Endothelial cell of umbilical vein (primary cell): Measurements from ENCODE around the gene GRK5. TPM values are rescaled to one million over a fixed set of nuclear protein-coding genes. Genes with fewer than 3 reads are reported as not detected.

Experiments
- BruUV-seq: library from RNA; stranded (reverse); fragments of 400-500 nt; replicated peaks from 2 replicates; lab custom pipeline; 2021; lab: Mats Ljungman, UMichigan
- CTCF ChIA-PET: fragments of 300-600, 350-600 bp; sonication (Branson Sonifier 250); formaldehyde crosslinking; loops from one replicate; lab custom pipeline; 2021; ENCODE audit warnings: antibody characterized with exemption, inconsistent platforms; lab: Charles Lee
- POLR2A ChIA-PET: fragments of 300-600, 350-600 bp; sonication (Branson Sonifier 250); formaldehyde crosslinking; loops from one replicate; lab custom pipeline; 2021; ENCODE audit warnings: antibody characterized with exemption, inconsistent platforms; lab: Charles Lee
- DNase-seq: peaks from one replicate; pipeline ENCODE4 v3.0.0-alpha.2; 2011; ENCODE audit warnings: low read depth, low spot score
- FAIRE-seq: peaks from 2 replicates; lab custom pipeline; 2011; peaks lifted over from hg19 to GRCh38; lab: Jason Lieb, UNC
- H2AFZ ChIP-seq: 2 replicates; pipeline ENCODE4 v1.6.0; 2012; ENCODE audit warnings: low read depth, low read length, control low read depth, inconsistent platforms
- H3K27ac ChIP-seq: 2 replicates; pipeline ENCODE4 v1.5.1; 2011; ENCODE audit warnings: low read depth, mild to moderate bottlenecking, control low read depth, low read length, moderate library complexity; ENCODE audit not compliant: insufficient read depth
- H3K27me3 ChIP-seq, 2 experiments: 2 replicates each; pipeline versions ENCODE4 v1.6.0 to v1.6.1; 2011; ENCODE audit warnings: low read length in 2 of 2, mixed read lengths in 1 of 2; ENCODE audit not compliant: control insufficient read depth in 2 of 2, insufficient read depth in 2 of 2
- H3K36me3 ChIP-seq, 2 experiments: 2 replicates in 1 of 2; 3 replicates in 1 of 2; pipeline ENCODE4 v1.5.1; 2011; ENCODE audit warnings: low read length in 2 of 2, mild to moderate bottlenecking in 1 of 2, moderate library complexity in 1 of 2; ENCODE audit not compliant: control insufficient read depth in 2 of 2, insufficient read depth in 2 of 2; ENCODE audit errors: extremely low read depth in 1 of 2
- H3K4me1 ChIP-seq: 3 replicates; pipeline ENCODE4 v1.5.1; 2011; ENCODE audit warnings: mild to moderate bottlenecking, low read length; ENCODE audit not compliant: control insufficient read depth, insufficient read depth; ENCODE audit errors: extremely low read depth
- H3K4me2 ChIP-seq: 2 replicates; pipeline ENCODE4 v1.6.1; 2011; ENCODE audit warnings: low read length, control low read depth, mixed read lengths; ENCODE audit not compliant: insufficient read depth
- H3K4me3 ChIP-seq, 3 experiments: fragments of 200-600 bp in 1 of 3; sonication (generic), shearing (Covaris generic) in 1 of 3; replicated peaks in 1 of 3; 2 replicates each; pipeline ENCODE4 v1.5.1; 2011 to 2016; ENCODE audit warnings: control low read depth in 3 of 3, low read length in 3 of 3, mild to moderate bottlenecking in 2 of 3, inconsistent platforms in 1 of 3, low read depth in 1 of 3, moderate library complexity in 1 of 3; ENCODE audit not compliant: insufficient read depth in 1 of 3
- H3K79me2 ChIP-seq: 2 replicates; pipeline ENCODE4 v1.6.0; 2012; ENCODE audit warnings: low read length, inconsistent platforms; ENCODE audit not compliant: control insufficient read depth, insufficient read depth
- H3K9ac ChIP-seq: replicated peaks from 2 replicates; pipeline ENCODE3; 2011; ENCODE audit warnings: low read length, control low read depth; ENCODE audit not compliant: insufficient read depth; ENCODE audit errors: extremely low read depth
- H3K9me1 ChIP-seq: replicated peaks from 3 replicates; pipeline ENCODE4 v1.6.0; 2011; ENCODE audit warnings: mild to moderate bottlenecking, low read length; ENCODE audit not compliant: control insufficient read depth, insufficient read depth; ENCODE audit errors: extremely low read depth
- H3K9me3 ChIP-seq: replicated peaks from 2 replicates; pipeline ENCODE4 v1.5.1; 2012; ENCODE audit warnings: low read length, inconsistent platforms; ENCODE audit not compliant: control insufficient read depth, insufficient read depth
- H4K20me1 ChIP-seq: replicated peaks from 2 replicates; pipeline ENCODE3; 2011; ENCODE audit warnings: mild to moderate bottlenecking, low read length; ENCODE audit not compliant: control insufficient read depth, insufficient read depth; ENCODE audit errors: extremely low read depth
- FOS ChIP-seq: IDR thresholded peaks from 2 replicates; pipeline ENCODE4 v1.6.1; 2011; ENCODE audit warnings: mild to moderate bottlenecking, low read length, moderate library complexity, borderline replicate concordance; ENCODE audit not compliant: insufficient read depth
- MYC ChIP-seq: IDR thresholded peaks from one replicate; pipeline ENCODE4 v1.6.1; 2011; ENCODE audit warnings: mild to moderate bottlenecking, low read depth, low read length
- POLR2AphosphoS5 ChIP-seq: IDR thresholded peaks from 2 replicates; pipeline ENCODE4 v1.6.1; 2012; ENCODE audit warnings: low read depth, mild to moderate bottlenecking, control low read depth, low read length, moderate library complexity; ENCODE audit not compliant: insufficient read depth
- dilution Hi-C: fragments of 300-500 bp; cut with MboI; formaldehyde crosslinking; loops from one replicate; pipeline ENCODE4 v1.15.0; 2019; ENCODE audit warnings: low sequenced_read_pairs; ENCODE audit not compliant: extremely low pct_ligation_motif_present
- intact Hi-C: fragments of 100-400 bp; cut with micrococcal nuclease; formaldehyde crosslinking; loops from one replicate; pipeline ENCODE4 v1.10.0; 2022
- polyA plus RNA-seq, 4 experiments: library from polyadenylated mRNA; depleted of rRNA in 3 of 4; stranded (reverse) in 3 of 4; unstranded in 1 of 4; fragments of >200 nt; gene quantifications; 2 replicates each; pipeline versions ENCODE4 v1.2.1 to v1.2.3, GENCODE V29; 2011 to 2012; ENCODE audit warnings: missing spikeins in 1 of 4
- total RNA-seq: library from RNA; stranded (reverse); gene quantifications from 2 replicates; pipeline ENCODE4 v1.2.3, GENCODE V29; 2021
- TF ChIP-seq, protein P1 (sequence below), 2 donors: IDR thresholded peaks; 1 replicate in 1 of 2; 2 replicates in 1 of 2; pipeline ENCODE4 v1.5.1; 2011; ENCODE audit warnings: low read length in 2 of 2, mild to moderate bottlenecking in 2 of 2, moderate library complexity in 2 of 2, control low read depth in 1 of 2, inconsistent platforms in 1 of 2, low read depth in 1 of 2; ENCODE audit not compliant: insufficient read depth in 1 of 2; ENCODE audit errors: extremely low read depth in 1 of 2

Gene GRK5
- total and polyA plus RNA-seq, 2 donors (not counting 3 experiments of a cell fraction or from before 2014, with no cell fraction given), result 13.1 to 29.5 TPM

DNA sequence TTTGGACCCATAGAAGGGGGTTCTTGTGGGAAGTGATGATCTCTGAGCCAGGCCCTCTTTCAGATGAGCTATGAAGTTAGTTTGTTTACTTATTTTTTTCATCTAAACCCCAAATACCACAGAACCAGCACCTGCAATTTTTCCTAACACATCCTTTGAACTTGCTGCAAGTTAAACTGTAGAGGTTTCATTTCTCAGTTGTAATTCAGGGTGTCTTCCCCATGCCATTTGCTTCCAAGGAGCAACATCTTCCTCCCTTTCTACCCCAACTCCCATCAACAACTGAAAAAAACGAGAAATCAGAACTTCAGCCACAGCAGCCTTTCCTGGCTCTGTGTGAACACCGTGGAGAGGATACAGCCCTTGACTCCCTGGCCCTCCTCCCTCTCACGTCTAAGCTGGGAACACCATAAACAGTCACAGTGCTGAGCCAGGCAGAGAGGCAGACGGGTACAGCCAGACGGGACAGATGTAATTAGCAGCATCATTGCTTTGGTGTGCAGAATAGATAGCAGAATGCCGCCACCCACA lies 271.5 kb downstream of the GRK5 start:
- H3K4me2 ChIP-seq, result no peak overlapping the region
- CTCF ChIA-PET, result interaction anchor here (4.7 kb wide), 1 partner anchor 10 kb away, joined by 30 read pairs; no protein-coding TSS in a partner anchor
- intact Hi-C loops, result no loop called here

DNA sequence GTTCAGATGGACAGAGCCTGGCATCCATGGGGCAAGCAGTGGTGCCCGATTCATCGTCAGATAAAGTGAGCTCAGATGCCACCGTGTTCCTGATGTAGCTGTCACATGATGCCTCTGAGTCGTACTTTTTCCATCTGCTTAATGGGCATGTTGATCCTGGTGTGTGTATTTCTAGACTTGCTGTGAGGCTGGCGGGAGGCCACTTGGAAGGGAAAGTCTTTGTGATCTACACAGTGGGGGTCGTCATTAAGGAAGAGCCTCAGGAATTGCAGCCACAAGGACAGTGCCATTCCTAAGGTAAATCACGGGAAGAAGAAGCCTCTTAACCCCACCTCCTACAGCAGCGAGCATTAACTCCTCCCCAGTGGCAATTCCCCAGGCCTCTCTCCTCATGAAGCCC lies 272.2 kb downstream of the GRK5 start:
- CTCF ChIA-PET, result interaction anchor here (0.9 to 4.7 kb wide), 3 partner anchors 9 to 280 kb away, joined by 3 to 30 read pairs (median 7); no protein-coding TSS in a partner anchor
- H3K36me3 ChIP-seq, result no peaks in the 10 kb centered on the region
- no peak for FAIRE-seq
- BruUV-seq, result no TSS peak
- H2AFZ ChIP-seq, result no peak overlapping the region
- no peaks in the 10 kb centered on the region for H3K79me2 ChIP-seq
- dilution Hi-C loops, result no loop called here
- H3K9me3 ChIP-seq, result no peaks in the 10 kb centered on the region
- POLR2A ChIA-PET, result no interaction called here
- H3K27ac ChIP-seq, result no peak overlapping the region
- DNase-seq, result no peak
- no peak overlapping the region for H3K4me3 ChIP-seq
- peaks cover 27 to 30% of the 10 kb centered on the region in 2 experiments for H3K27me3 ChIP-seq
- H4K20me1 ChIP-seq, result no peaks in the 10 kb centered on the region
- H3K4me2 ChIP-seq, result no peak overlapping the region
- no peaks in the 10 kb centered on the region for H3K4me1 ChIP-seq
- no peak overlapping the region for H3K9ac ChIP-seq
- intact Hi-C loops, result no loop called here
- no peak for TF ChIP-seq MYC
- H3K9me1 ChIP-seq, result no peaks in the 10 kb centered on the region

More for the DNA sequence above, 271.5 kb downstream of the GRK5 start:
- H3K4me1 ChIP-seq, result no peaks in the 10 kb centered on the region
- H3K9me3 ChIP-seq, result no peaks in the 10 kb centered on the region
- FAIRE-seq (no peak), DNase-seq (no peak)
- no peak overlapping the region for H2AFZ ChIP-seq
- H4K20me1 ChIP-seq, result no peaks in the 10 kb centered on the region
- TF ChIP-seq, protein P1, sequence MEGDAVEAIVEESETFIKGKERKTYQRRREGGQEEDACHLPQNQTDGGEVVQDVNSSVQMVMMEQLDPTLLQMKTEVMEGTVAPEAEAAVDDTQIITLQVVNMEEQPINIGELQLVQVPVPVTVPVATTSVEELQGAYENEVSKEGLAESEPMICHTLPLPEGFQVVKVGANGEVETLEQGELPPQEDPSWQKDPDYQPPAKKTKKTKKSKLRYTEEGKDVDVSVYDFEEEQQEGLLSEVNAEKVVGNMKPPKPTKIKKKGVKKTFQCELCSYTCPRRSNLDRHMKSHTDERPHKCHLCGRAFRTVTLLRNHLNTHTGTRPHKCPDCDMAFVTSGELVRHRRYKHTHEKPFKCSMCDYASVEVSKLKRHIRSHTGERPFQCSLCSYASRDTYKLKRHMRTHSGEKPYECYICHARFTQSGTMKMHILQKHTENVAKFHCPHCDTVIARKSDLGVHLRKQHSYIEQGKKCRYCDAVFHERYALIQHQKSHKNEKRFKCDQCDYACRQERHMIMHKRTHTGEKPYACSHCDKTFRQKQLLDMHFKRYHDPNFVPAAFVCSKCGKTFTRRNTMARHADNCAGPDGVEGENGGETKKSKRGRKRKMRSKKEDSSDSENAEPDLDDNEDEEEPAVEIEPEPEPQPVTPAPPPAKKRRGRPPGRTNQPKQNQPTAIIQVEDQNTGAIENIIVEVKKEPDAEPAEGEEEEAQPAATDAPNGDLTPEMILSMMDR (IDR thresholded peaks at IDR 0.05; ENCODE audit: extremely low read depth in 1 of 2, insufficient read depth in 1 of 2, low read depth in 1 of 2, low read length in 2 of 2), result no peak
- TF ChIP-seq POLR2AphosphoS5 (no peak), FOS (no peak)
- no peak overlapping the region for H3K4me3 ChIP-seq
- BruUV-seq, result no TSS peak
- H3K27ac ChIP-seq, result no peak overlapping the region
- POLR2A ChIA-PET, result no interaction called here
- H3K36me3 ChIP-seq, result no peaks in the 10 kb centered on the region
- no peaks in the 10 kb centered on the region for H3K79me2 ChIP-seq
- no peak overlapping the region for H3K9ac ChIP-seq
- no peaks in the 10 kb centered on the region for H3K9me1 ChIP-seq
- peaks cover 27 to 30% of the 10 kb centered on the region in 2 experiments for H3K27me3 ChIP-seq
- dilution Hi-C loops, result no loop called here
